ENCODE results near the gene DAAM2.

The DAAM2 gene

DNA sequence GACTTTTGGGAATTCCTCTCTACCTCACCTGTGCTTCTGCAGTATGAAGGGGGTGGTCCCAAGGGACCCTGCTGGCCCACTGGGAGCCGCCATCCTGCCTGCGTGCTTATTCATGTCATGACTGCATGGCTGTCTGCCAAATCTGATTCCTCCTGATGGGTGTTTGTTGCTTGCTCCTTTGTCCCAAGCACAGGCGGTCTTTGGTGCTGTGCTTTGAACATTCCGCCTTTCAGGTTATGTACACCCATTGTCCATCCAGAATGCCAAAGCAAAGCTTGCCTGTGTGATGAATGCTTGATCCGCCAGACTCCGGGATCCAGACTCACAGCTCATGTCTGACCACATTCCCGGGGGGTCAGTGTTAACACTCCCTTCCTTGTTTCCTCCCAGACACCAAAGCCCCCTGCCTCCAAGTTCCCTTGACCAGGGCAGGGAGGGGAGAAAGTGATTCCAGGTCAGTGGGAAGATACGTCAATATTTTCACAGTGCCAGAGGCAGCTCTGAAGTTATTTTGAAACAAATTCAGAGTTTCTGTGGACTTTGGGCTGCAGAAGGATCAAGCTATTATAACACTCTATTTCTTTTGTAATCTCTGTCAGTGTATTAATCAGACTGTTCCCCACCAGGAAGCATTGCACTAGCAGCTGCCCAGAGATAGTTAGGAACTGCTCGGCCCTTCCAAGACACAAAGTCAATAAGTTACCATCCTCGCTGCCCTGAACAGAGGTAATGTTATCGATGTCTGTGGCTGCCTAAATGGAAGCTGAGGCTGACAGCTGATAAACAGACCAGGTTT lies 9.5 kb downstream of the DAAM2 start:
- H3K27ac Mint-ChIP-seq: no peak overlapping the region

DNA sequence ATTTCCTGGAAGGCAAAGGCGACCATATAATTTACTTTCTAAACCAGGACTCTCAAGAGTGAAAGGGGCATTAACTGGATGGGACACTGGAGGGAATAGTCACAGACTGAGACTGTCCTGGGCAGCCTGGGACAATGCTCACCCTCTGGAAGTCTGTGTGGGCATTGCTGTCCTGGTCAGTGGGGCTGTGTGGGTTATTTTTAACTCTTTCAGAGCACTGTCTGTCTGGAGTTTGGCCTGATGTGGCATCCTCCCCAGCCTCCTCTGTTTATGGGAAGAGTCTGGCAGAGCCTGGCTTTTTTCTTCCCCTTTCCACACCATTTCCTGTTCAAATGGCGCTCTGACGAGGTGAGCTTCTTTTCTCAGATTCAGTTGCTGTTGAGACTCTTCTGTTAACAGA lies 11.7 kb downstream of the DAAM2 start:
- Mint-ChIP-seq H3K27me3 (peaks cover 14% of the 10 kb centered on the region), H3K4me3 (no peak overlapping the region), H3K4me1 (ENCODE audit: low read depth) (no peaks in the 10 kb centered on the region), H3K9me3 (no peaks in the 10 kb centered on the region), H3K36me3 (ENCODE audit: low read depth) (no peaks in the 10 kb centered on the region), H3K27ac (no peak overlapping the region)

More for the DNA sequence above, 9.5 kb downstream of the DAAM2 start:
- Mint-ChIP-seq H3K4me1 (ENCODE audit: low read depth) (no peaks in the 10 kb centered on the region), H3K27me3 (peaks cover 8% of the 10 kb centered on the region), H3K9me3 (no peaks in the 10 kb centered on the region), H3K4me3 (no peak overlapping the region), H3K36me3 (ENCODE audit: low read depth) (no peaks in the 10 kb centered on the region)

DNA sequence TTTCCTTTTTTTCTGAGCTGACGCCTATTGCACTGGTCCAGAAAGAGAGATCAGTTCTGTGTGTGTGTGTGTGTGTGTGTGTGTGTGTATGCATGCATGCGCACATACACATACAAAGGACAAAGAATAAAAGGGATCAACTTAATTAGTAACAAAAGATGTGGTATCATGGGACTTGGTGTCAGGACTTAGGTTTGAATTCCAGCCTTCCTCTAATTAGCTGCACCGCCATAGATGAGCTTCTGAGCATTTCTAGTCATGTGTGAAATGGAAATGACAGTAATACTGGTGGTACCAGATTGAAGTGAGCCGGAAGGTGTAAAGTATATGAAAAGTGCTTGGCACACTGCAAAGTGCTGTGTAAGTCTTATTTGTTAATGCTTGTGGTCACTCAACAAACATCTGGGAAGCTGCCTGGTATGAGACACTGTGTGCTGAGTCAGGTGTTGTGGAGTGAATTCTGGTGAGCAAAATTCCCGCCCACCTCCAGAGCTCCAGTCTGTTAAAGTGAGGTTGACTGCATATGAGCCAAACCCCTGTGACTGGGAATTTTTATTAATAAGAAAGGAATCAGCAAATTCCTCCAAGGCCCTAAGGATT lies 12.4 kb downstream of the DAAM2 start:
- Mint-ChIP-seq H3K27ac (no peak overlapping the region), H3K4me3 (no peak overlapping the region), H3K4me1 (ENCODE audit: low read depth) (no peaks in the 10 kb centered on the region), H3K9me3 (no peaks in the 10 kb centered on the region), H3K27me3 (peaks cover 19% of the 10 kb centered on the region), H3K36me3 (ENCODE audit: low read depth) (no peaks in the 10 kb centered on the region)

GRCh38 chr6:39806278-39806677 lies 14.1 kb downstream of the DAAM2 start:
- Mint-ChIP-seq H3K36me3 (ENCODE audit: low read depth) (no peaks in the 10 kb centered on the region), H3K9me3 (no peaks in the 10 kb centered on the region), H3K4me1 (ENCODE audit: low read depth) (no peaks in the 10 kb centered on the region), H3K27me3 (peaks cover 19% of the 10 kb centered on the region), H3K4me3 (no peak overlapping the region), H3K27ac (no peak overlapping the region)

DNA sequence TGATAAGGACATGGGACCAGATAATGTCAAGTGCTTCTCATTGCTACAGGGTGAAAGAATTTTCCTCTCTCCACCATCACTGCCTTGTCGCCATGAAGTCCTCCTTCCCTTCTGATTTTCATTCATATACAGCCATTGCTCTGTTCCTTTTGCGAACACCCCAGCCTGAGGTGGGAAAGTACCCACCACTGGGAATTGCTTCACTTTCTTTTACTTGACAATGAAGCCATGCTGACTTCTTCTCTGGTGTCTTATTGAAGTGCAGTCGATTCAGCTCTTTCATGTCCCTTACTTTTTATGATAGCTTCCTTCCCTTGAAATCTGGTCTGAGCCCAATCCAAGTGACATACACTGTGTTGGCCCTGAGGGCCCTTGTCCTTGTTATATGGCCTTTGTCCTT lies 16.2 kb downstream of the DAAM2 start:
- Mint-ChIP-seq H3K9me3 (no peaks in the 10 kb centered on the region), H3K36me3 (ENCODE audit: low read depth) (no peaks in the 10 kb centered on the region), H3K4me3 (no peak overlapping the region), H3K27me3 (peaks cover 16% of the 10 kb centered on the region), H3K27ac (no peak overlapping the region), H3K4me1 (ENCODE audit: low read depth) (no peaks in the 10 kb centered on the region)

DNA sequence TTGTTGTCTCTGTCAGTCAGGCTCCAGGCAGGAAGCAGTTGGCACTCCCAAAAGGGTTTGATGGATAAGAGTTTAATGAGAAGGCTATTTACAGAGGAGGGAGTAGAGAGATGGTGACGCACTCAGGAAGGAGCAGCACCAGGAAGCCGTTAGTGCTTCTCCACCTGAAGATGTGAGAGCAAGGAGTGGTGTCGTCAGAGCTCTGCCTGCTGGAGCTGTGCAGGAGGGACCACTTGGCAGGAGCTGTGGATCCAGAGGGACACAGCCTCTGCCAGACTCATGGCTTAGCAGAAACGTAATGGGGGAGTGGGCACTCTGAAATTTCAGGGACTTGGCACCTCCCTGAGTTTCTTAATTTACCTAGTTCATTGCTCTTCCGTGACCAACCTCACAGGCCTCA lies 16.8 kb downstream of the DAAM2 start:
- Mint-ChIP-seq H3K9me3 (no peaks in the 10 kb centered on the region), H3K4me1 (ENCODE audit: low read depth) (peaks cover 4% of the 10 kb centered on the region), H3K4me3 (no peak overlapping the region), H3K36me3 (ENCODE audit: low read depth) (no peaks in the 10 kb centered on the region), H3K27me3 (peaks cover 16% of the 10 kb centered on the region), H3K27ac (no peak overlapping the region)

DNA sequence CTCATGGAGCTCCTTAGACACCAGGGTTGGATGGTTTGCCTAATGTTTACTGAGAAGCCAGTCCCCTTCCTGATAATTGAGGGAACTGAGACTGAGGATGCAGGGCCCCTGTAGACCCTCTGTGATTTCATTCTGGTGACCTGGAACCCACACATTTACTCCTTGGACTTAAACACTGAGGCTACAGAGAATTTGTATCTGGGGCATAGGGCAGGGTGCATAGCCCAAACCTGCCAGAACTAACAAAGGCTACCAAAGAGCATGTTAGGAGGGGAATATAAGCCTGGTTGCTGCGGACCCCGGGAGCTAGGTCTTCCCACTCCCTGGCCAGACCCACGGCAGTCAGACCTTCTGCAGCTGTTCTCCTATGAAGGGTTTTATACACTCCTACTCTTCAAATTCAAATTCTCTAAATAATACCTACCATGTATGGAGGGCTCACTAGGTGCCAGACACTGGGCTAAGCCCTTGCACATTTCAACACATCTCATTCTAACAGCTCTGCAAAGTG lies 19.7 kb downstream of the DAAM2 start:
- Mint-ChIP-seq H3K27ac (no peak overlapping the region), H3K36me3 (ENCODE audit: low read depth) (no peaks in the 10 kb centered on the region), H3K27me3 (peaks cover 11% of the 10 kb centered on the region), H3K4me1 (ENCODE audit: low read depth) (peaks cover 4% of the 10 kb centered on the region), H3K9me3 (no peaks in the 10 kb centered on the region), H3K4me3 (no peak overlapping the region)

- no peaks in the 10 kb centered on the region for H3K9me3 Mint-ChIP-seq
- H3K27me3 Mint-ChIP-seq: peaks cover 11% of the 10 kb centered on the region
Measured at GRCh38 chr6:39812496-39812852, 20.3 kb downstream of the DAAM2 start.

GRCh38 chr6:39812853-39813533 lies 20.8 kb downstream of the DAAM2 start:
- Mint-ChIP-seq H3K4me3 (no peak overlapping the region), H3K27ac (no peak overlapping the region), H3K36me3 (ENCODE audit: low read depth) (no peaks in the 10 kb centered on the region), H3K4me1 (ENCODE audit: low read depth) (peaks cover 4% of the 10 kb centered on the region), H3K9me3 (no peaks in the 10 kb centered on the region), H3K27me3 (peaks cover 11% of the 10 kb centered on the region)

More at GRCh38 chr6:39812496-39812852, 20.3 kb downstream of the DAAM2 start:
- Mint-ChIP-seq H3K36me3 (ENCODE audit: low read depth) (no peaks in the 10 kb centered on the region), H3K4me1 (ENCODE audit: low read depth) (peaks cover 4% of the 10 kb centered on the region), H3K4me3 (no peak overlapping the region), H3K27ac (no peak overlapping the region)

- H3K9me3 Mint-ChIP-seq: no peaks in the 10 kb centered on the region
- no peak overlapping the region for H3K27ac Mint-ChIP-seq
- no peak overlapping the region for H3K4me3 Mint-ChIP-seq
- no peaks in the 10 kb centered on the region for H3K36me3 Mint-ChIP-seq (ENCODE audit: low read depth)
- H3K4me1 Mint-ChIP-seq (ENCODE audit: low read depth): peaks cover 4% of the 10 kb centered on the region
- H3K27me3 Mint-ChIP-seq: peaks cover 2% of the 10 kb centered on the region
Measured at GRCh38 chr6:39814236-39814635, 22.1 kb downstream of the DAAM2 start.

DNA sequence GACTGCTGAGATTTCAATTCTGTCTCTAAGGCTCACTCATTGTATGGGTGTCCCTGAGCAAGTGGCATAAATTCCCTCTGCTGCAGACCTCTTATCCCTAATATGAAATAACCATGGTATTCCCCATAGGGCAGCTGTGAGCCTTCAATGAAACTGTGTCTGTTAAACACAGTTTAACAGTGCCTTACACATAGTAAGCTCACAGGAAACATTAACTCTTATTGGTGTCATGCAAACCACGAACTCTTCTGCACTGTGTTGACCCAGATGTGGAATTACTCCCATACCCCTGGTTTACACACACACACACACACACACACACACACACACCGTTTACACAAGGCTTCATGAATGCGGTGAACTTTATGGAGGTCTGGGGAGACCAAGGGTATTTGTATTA lies 23.2 kb downstream of the DAAM2 start:
- H3K4me1 Mint-ChIP-seq (ENCODE audit: low read depth): peaks cover 4% of the 10 kb centered on the region
- no peaks in the 10 kb centered on the region for H3K9me3 Mint-ChIP-seq
- no peak overlapping the region for H3K27ac Mint-ChIP-seq
- H3K27me3 Mint-ChIP-seq: no peaks in the 10 kb centered on the region
- no peaks in the 10 kb centered on the region for H3K36me3 Mint-ChIP-seq (ENCODE audit: low read depth)
- no peak overlapping the region for H3K4me3 Mint-ChIP-seq

DNA sequence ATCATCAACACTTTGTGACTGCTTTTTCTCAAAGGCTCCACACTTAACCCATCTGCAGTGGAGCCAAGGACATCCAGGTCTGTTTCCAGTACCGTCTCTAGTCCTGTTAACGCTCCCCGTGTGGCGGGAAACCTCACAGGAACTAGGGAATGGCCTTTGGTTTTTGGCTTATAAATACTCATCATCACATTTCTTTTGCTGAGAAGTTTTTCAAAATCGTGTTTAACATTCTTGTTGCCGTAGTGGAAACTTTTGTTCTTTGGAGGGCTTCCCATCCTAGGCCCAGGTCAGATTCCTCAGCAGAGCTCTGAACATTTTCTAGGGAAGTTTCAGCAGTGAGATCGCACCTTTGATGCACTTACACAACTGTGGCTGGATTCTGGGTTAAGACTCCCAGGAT lies 24.6 kb downstream of the DAAM2 start:
- Mint-ChIP-seq H3K36me3 (ENCODE audit: low read depth) (no peaks in the 10 kb centered on the region), H3K4me1 (ENCODE audit: low read depth) (peaks cover 4% of the 10 kb centered on the region), H3K4me3 (no peak overlapping the region), H3K9me3 (no peaks in the 10 kb centered on the region), H3K27ac (no peak overlapping the region), H3K27me3 (no peaks in the 10 kb centered on the region)

DNA sequence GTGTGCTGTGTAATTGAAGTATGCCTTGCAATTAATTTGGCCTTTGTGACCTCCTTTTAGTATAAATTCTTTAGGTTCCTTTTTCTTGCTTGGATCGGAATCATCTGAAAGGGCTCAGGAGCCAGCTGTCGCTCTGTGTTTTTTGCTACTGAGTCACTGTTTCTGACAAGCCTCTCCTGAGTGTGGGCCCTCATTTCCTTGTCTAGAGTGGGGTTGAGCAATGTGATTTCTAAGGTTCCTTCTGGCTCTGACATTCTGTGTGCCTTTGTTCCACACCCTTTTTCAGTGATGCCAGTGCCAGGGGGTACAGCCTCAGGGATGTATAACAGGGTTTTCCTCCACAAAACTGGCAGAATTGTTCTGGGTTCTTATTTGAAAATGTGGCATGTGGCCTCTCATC lies 26.5 kb downstream of the DAAM2 start:
- Mint-ChIP-seq H3K27ac (no peak overlapping the region), H3K27me3 (no peaks in the 10 kb centered on the region), H3K36me3 (ENCODE audit: low read depth) (no peaks in the 10 kb centered on the region), H3K9me3 (no peaks in the 10 kb centered on the region), H3K4me3 (no peak overlapping the region), H3K4me1 (ENCODE audit: low read depth) (peaks cover 1% of the 10 kb centered on the region)

DNA sequence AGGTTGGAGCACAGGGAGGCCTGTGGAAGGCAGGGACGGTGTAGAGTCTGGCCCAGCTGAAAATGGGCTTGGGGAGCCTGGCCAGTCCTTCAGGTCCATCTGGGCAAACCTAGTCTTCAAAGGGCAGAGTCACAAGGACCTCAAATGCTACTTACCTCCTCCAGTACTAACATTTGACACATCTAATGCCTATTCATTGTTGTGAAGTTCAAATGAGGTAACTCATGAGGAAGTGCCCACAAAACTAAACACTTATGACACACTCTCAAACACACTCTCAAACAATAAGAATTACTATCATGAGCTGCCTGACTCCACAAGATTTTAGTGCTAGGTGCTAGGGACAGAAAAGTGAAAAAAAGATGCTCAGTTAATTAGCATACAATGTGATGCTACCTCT lies 27.1 kb downstream of the DAAM2 start:
- H3K4me1 Mint-ChIP-seq (ENCODE audit: low read depth): no peaks in the 10 kb centered on the region
- H3K9me3 Mint-ChIP-seq: no peaks in the 10 kb centered on the region
- H3K36me3 Mint-ChIP-seq (ENCODE audit: low read depth): no peaks in the 10 kb centered on the region
- H3K4me3 Mint-ChIP-seq: no peak overlapping the region
- no peak overlapping the region for H3K27ac Mint-ChIP-seq
- no peaks in the 10 kb centered on the region for H3K27me3 Mint-ChIP-seq

- Mint-ChIP-seq H3K27me3 (no peaks in the 10 kb centered on the region), H3K36me3 (ENCODE audit: low read depth) (no peaks in the 10 kb centered on the region), H3K4me1 (ENCODE audit: low read depth) (no peaks in the 10 kb centered on the region), H3K4me3 (no peak overlapping the region), H3K27ac (no peak overlapping the region), H3K9me3 (no peaks in the 10 kb centered on the region)
Measured at GRCh38 chr6:39819676-39820075, 27.5 kb downstream of the DAAM2 start.
